PFSK-1 (cell line): ENCODE measurements around the gene NID1.

ENCODE experiments used
- FOXP2 ChIP-seq: optimal IDR thresholded peaks from 2 replicates; pipeline ENCODE3; 2011; ENCODE audit warnings: borderline replicate concordance, control low read depth, inconsistent platforms; ENCODE audit not compliant: insufficient read depth; ENCODE audit errors: extremely low read length, extremely low read depth
- POLR2AphosphoS5 ChIP-seq: IDR thresholded peaks from 2 replicates; pipeline ENCODE4 v1.6.1; 2012; ENCODE audit warnings: low read depth, mild to moderate bottlenecking, control low read depth, low read length, moderate library complexity
- REST ChIP-seq, 2 experiments: IDR thresholded peaks; 2 replicates each; pipeline versions ENCODE4 v1.6.1 to v1.8.0; 2011 to 2012; ENCODE audit warnings: low read depth in 2 of 2, low read length in 2 of 2, control low read depth in 1 of 2, inconsistent platforms in 1 of 2, mild to moderate bottlenecking in 1 of 2, moderate library complexity in 1 of 2; ENCODE audit not compliant: insufficient read depth in 1 of 2
- SIN3A ChIP-seq: IDR thresholded peaks from 2 replicates; pipeline ENCODE4 v1.6.1; 2012; ENCODE audit warnings: mild to moderate bottlenecking, low read length, moderate library complexity, borderline replicate concordance; ENCODE audit not compliant: insufficient read depth
- TAF1 ChIP-seq: IDR thresholded peaks from 2 replicates; pipeline ENCODE4 v1.6.1; 2012; ENCODE audit warnings: low read length, control low read depth, borderline replicate concordance; ENCODE audit not compliant: insufficient read depth

GRCh38 chr1:235990330-235990795, 74.5 kb downstream of the NID1 start:
- no peak for TF ChIP-seq POLR2AphosphoS5
- TF ChIP-seq TAF1: no peak
- no peak for TF ChIP-seq REST (IDR thresholded peaks at IDR 0.05; ENCODE audit: insufficient read depth in 1 of 2, low read depth in 2 of 2, low read length in 2 of 2)
- TF ChIP-seq SIN3A: no peak
- TF ChIP-seq FOXP2: no peak
